MM.1S (cell line): ENCODE data around the gene LHX5.
A peak's percentile ranks its signal among the peaks of the same experiment; 100 is the strongest.

ENCODE experiments used
- DNase-seq: peaks from one replicate; pipeline ENCODE4 v3.0.0-alpha.2; 2015
- H2AFZ ChIP-seq: fragments of 300-600 bp; sonication (generic); 2 replicates; pipeline ENCODE4 v1.6.0; 2016; ENCODE audit warnings: antibody characterized with exemption, low read length
- H3F3A ChIP-seq: fragments of 300-600 bp; sonication (generic); 2 replicates; pipeline ENCODE4 v1.6.1; 2016; ENCODE audit warnings: mild to moderate bottlenecking, antibody characterized with exemption, low read length, moderate library complexity, mixed read lengths; ENCODE audit not compliant: insufficient read depth
- H3K27ac ChIP-seq: fragments of 300-600 bp; sonication (generic); 2 replicates; pipeline ENCODE4 v1.5.1; 2016; ENCODE audit warnings: mild to moderate bottlenecking, low read length
- H3K27me3 ChIP-seq: fragments of 300-600 bp; sonication (generic); replicated peaks from 2 replicates; pipeline ENCODE4 v1.6.0; 2016; ENCODE audit warnings: low read length; ENCODE audit not compliant: insufficient read depth
- H3K36me3 ChIP-seq: fragments of 300-600 bp; sonication (generic); replicated peaks from 2 replicates; pipeline ENCODE4 v1.6.1; 2016; ENCODE audit warnings: mild to moderate bottlenecking, low read length, mixed read lengths; ENCODE audit not compliant: insufficient read depth
- H3K4me1 ChIP-seq: fragments of 300-600 bp; sonication (generic); 2 replicates; pipeline ENCODE4 v1.6.1; 2016; ENCODE audit warnings: low read length, mixed read lengths
- H3K4me2 ChIP-seq: fragments of 300-600 bp; sonication (generic); 2 replicates; pipeline ENCODE4 v1.6.0; 2016; ENCODE audit warnings: low read depth, low read length
- H3K4me3 ChIP-seq: fragments of 300-600 bp; sonication (generic); 2 replicates; pipeline ENCODE4 v1.5.1; 2016; ENCODE audit warnings: low read length, mixed read lengths
- H3K79me2 ChIP-seq: fragments of 300-600 bp; sonication (generic); 2 replicates; pipeline ENCODE4 v1.6.1; 2016; ENCODE audit warnings: mixed run types, low read length, mixed read lengths
- H3K9ac ChIP-seq: fragments of 300-600 bp; sonication (generic); 2 replicates; pipeline ENCODE4 v1.6.1; 2016; ENCODE audit warnings: low read length, mixed read lengths
- H3K9me2 ChIP-seq: fragments of 300-600 bp; sonication (generic); replicated peaks from 2 replicates; pipeline ENCODE4 v1.6.1; 2016; ENCODE audit warnings: mild to moderate bottlenecking, low read length, mixed read lengths; ENCODE audit not compliant: insufficient read depth
- H3K9me3 ChIP-seq: fragments of 300-600 bp; sonication (generic); replicated peaks from 2 replicates; pipeline ENCODE4 v1.6.1; 2016; ENCODE audit warnings: mild to moderate bottlenecking, low read length, mixed read lengths; ENCODE audit not compliant: insufficient read depth
- H4K20me1 ChIP-seq: fragments of 300-600 bp; sonication (generic); 2 replicates; pipeline ENCODE4 v1.6.1; 2016; ENCODE audit warnings: mild to moderate bottlenecking, low read length, moderate library complexity, mixed read lengths; ENCODE audit not compliant: insufficient read depth
- EZH2 ChIP-seq: fragments of 300-600 bp; sonication (generic); optimal IDR thresholded peaks from 2 replicates; pipeline ENCODE3; 2017; ENCODE audit warnings: low read depth, mild to moderate bottlenecking, antibody characterized with exemption, low read length, mixed read lengths
- EZH2phosphoT487 ChIP-seq: fragments of 300-600 bp; sonication (generic); IDR thresholded peaks from 2 replicates; pipeline ENCODE4 v1.6.1; 2018; ENCODE audit warnings: antibody characterized with exemption, low read length
- TF ChIP-seq, protein P1 (sequence below): fragments of 300-600 bp; sonication (generic); IDR thresholded peaks from 2 replicates; pipeline ENCODE4 v1.5.1; 2016; ENCODE audit warnings: antibody characterized with exemption, low read length, mixed read lengths

LHX5 gene

DNA sequence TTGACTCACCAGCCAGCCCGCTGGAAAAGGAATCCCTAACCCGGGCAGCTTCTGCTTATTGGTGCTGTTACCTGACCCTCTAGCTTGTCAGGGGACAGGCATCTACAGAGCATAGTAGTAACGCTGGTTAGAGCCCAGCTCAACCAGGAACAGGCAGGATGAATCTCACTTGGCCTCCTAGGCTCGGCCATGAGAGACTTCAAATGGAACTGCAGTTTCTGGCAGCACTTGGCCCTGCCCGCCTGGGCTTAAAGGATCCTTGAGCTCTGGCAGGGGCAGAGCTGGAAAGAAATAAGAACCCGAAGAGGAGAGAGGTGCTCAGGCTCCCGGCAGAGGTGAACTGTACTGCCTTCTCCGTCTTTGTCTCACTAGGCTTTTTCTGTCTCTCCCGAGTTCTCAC, 2.3 kb upstream of the LHX5 start:
- Histone ChIP-seq H4K20me1 (no peaks in the 10 kb centered on the region), H3K4me1 (no peaks in the 10 kb centered on the region), H3K9me3 (no peaks in the 10 kb centered on the region), H3K27ac (no peak overlapping the region), H3K36me3 (no peaks in the 10 kb centered on the region), H3K27me3 (peaks cover 57% of the 10 kb centered on the region), H3K9ac (no peak overlapping the region), H3K9me2 (no peaks in the 10 kb centered on the region), H3K79me2 (no peaks in the 10 kb centered on the region), H3K4me2 (peak overlapping the region; percentile 21; the same call in 1 of the 2 replicates), H3K4me3 (peak overlapping the region; percentile 17; the same call in 1 of the 2 replicates), H2AFZ (no peak overlapping the region), H3F3A (no peaks in the 10 kb centered on the region)
- DNase-seq: no peak
- TF ChIP-seq EZH2phosphoT487 (no peak), EZH2 (no peak)
- TF ChIP-seq, protein P1, sequence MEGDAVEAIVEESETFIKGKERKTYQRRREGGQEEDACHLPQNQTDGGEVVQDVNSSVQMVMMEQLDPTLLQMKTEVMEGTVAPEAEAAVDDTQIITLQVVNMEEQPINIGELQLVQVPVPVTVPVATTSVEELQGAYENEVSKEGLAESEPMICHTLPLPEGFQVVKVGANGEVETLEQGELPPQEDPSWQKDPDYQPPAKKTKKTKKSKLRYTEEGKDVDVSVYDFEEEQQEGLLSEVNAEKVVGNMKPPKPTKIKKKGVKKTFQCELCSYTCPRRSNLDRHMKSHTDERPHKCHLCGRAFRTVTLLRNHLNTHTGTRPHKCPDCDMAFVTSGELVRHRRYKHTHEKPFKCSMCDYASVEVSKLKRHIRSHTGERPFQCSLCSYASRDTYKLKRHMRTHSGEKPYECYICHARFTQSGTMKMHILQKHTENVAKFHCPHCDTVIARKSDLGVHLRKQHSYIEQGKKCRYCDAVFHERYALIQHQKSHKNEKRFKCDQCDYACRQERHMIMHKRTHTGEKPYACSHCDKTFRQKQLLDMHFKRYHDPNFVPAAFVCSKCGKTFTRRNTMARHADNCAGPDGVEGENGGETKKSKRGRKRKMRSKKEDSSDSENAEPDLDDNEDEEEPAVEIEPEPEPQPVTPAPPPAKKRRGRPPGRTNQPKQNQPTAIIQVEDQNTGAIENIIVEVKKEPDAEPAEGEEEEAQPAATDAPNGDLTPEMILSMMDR: no peak

DNA sequence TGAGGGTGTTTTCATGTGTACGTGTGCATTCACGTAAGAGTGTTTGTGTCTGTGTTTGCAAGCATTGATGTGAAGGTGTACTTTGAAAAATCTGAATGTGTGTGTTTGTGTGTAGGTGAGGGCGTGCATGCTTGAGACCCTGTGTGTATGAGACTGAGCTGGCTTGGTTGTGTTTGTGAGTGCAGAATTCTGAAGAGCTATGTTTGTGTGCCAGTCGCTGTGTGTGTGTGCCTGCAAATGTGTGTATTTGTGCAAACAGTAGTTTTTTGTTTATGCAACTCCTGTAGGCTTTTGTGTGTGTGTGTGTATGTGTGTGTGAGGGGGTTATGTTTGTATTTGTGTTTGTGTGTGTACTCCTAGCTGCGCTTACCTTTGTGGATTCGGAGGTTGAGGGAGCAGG, 1.7 kb upstream of the LHX5 start:
- H2AFZ ChIP-seq: no peak overlapping the region
- H3K9me2 ChIP-seq: no peaks in the 10 kb centered on the region
- H3K27ac ChIP-seq: no peak overlapping the region
- H3K4me2 ChIP-seq: no peak overlapping the region
- H3K4me3 ChIP-seq: no peak overlapping the region
- no peaks in the 10 kb centered on the region for H3K9me3 ChIP-seq
- H4K20me1 ChIP-seq: no peaks in the 10 kb centered on the region
- H3K79me2 ChIP-seq: no peaks in the 10 kb centered on the region
- no peaks in the 10 kb centered on the region for H3F3A ChIP-seq
- TF ChIP-seq EZH2phosphoT487 (no peak), EZH2 (no peak)
- TF ChIP-seq, protein P1: no peak
- no peaks in the 10 kb centered on the region for H3K36me3 ChIP-seq
- no peaks in the 10 kb centered on the region for H3K4me1 ChIP-seq
- no peak overlapping the region for H3K9ac ChIP-seq
- no peak for DNase-seq
- H3K27me3 ChIP-seq: peaks cover 57% of the 10 kb centered on the region

DNA sequence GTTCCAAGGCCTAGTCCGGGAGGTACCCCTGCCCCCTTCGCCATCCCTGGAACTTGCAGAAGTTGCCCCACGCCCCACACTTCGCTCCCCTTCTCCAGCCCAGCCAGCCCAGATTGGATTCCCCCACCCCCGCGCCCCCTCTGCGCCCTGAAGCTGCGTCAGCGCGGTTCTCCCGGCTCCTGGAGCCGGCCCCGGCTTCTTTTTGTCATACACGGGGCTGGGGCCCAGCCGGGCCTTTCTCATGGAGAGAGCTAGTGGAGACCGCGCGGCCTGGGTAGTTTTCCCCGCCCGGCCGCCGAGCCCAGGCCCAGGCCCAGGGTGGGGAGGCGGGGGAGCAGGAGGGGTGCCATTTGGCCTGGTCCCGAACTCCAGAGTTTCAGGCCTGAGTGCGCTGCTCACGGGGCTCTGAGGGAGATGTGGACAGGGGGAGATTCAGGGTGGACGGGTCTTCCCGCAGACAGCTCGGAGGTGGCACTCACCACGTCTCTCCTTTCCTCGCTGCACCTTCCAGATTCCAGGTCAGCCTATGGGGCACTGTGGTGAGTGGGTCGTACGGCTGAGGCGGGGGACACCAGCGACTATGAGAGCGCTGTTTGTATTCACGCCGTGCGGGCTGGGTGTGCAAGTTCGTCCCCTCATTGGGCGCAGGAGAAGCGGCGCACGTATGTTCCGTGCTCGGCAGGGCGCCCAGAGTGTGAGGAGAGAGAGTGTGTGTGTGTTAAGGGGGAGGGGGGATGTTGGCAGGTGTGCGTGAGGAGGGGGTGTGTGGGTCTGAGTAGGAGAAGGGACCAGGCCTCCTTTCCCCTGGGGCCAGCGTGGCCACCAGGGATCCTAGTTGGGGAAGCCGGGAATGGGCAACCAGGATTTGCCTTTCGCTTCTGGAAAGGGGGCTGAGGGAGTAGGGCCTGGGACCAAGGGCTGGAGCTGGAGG, 785 bp upstream of the LHX5 start:
- H3K9ac ChIP-seq: no peak overlapping the region
- peaks cover 56% of the 10 kb centered on the region for H3K27me3 ChIP-seq
- H3K36me3 ChIP-seq: no peaks in the 10 kb centered on the region
- no peak for DNase-seq
- H3K4me2 ChIP-seq: no peak overlapping the region
- H3F3A ChIP-seq: no peaks in the 10 kb centered on the region
- no peak overlapping the region for H3K4me3 ChIP-seq
- no peak overlapping the region for H3K27ac ChIP-seq
- no peaks in the 10 kb centered on the region for H3K9me3 ChIP-seq
- no peaks in the 10 kb centered on the region for H4K20me1 ChIP-seq
- H3K79me2 ChIP-seq: no peaks in the 10 kb centered on the region
- H3K4me1 ChIP-seq: no peaks in the 10 kb centered on the region
- no peaks in the 10 kb centered on the region for H3K9me2 ChIP-seq
- TF ChIP-seq EZH2 (no peak), EZH2phosphoT487 (no peak)
- TF ChIP-seq, protein P1: no peak
- H2AFZ ChIP-seq: no peak overlapping the region
